ENCODE results near the gene CSKMT.
A peak's percentile ranks its signal among the peaks of the same experiment; 100 is the strongest.
"Not testable (repeated sequence)": the region's sequence is repeated elsewhere in the genome, so short reads cannot be mapped to it uniquely, and the experiment has no call there.

The CSKMT gene

DNA sequence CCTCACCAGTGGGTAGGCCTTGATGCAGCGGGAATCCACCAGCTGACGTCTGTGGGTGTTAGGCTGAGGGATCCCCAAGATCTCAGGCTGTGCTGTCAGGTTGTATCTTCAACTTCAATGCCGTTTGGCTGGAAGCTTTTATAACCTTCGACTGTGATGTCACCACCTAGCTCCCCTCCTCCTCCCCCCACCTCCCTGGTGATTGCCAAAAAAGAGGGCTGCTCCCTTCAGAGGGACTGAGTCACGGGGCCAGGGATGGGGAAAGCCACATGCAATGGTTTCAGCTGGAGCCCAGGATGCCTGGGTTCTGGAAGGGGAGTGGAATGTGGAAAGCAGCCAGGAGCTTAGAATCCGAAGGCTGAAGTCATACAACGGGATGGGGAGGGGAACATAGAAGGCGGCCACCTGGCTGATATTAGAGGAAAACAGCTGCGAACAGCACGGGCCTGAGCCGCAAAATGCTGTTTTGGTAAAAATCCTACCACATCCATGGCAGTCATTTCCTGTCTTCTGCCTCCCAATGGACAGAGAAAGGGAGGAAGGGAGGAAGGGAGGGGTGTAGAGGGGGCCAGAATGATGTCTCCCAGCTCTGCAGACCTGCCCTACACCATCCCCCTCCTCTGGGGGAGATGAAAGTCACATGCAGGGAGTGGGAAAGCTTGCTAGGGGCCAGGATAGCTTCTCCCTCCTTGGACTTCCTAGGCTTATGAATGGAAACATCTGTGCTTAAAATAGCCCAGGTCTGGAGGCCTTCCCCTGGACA is 24.5 kb downstream of the CSKMT start, which contains the start of gene LRRN4CL:
Gene LRRN4CL (minus strand): TSS at position 110 of the 763 bp plus-strand sequence. CDS start 1,022 bp downstream, outside the sequence.
- no peak for DNase-seq (ENCODE audit: low spot score)

- DNase-seq (ENCODE audit: low spot score) = not testable (repeated sequence)
Measured at GRCh38 chr11:62693624-62694023, 28.5 kb downstream of the CSKMT start.

DNA sequence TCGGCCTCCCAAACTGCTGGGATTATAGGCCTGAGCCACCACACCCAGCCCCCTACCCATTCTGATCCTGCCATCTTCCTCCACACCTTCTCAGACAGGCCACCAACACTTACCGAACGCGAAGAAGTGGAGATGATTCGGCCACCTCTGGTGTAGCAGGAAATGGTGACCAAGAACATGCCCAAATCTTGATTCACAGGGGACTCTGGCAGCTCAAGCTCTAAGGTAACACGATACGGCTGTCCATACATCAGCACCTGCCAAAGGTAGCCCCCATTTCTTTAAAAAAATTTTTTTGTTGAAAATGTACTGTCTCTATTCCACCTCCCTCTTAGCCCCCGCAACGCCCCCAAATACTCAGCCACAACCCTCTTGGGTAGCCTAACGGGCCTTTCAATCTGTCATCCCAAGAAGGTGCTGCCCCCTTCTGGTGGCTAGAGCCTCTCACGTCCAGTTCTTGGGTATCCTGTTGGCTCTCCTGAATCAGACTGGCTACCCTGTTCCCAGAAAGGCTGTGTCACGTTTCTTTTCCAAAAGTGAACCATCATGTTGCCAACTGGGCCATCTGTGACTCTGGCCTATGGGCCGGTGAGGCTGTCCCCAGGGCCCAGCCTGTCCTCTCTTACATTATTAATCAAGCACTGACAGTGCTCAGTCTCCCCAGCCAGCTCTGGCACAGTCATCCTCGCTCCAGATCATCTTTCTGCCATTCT is 29.5 kb downstream of the CSKMT start:
- DNase-seq (ENCODE audit: low spot score) = peak; percentile 77

DNA sequence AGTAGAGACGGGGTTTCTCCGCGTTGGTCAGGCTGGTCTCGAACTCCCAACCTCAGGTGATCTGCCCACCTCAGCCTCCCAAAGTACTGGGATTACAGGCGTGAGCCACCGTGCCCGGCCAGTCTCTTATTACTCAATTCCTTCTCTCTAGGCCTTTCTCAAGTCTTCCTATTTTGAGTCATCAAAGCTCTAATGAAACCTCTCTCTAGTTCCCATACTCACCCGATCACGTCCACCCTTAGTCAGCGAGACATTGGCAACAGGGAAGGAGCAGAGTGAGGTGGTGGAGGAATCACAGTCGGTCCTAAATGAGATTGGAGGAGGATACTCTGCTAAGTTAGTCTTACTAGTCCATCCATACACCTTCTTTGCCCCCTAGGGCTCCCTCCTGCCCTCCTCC is 37.1 kb downstream of the CSKMT start:
- no peak for DNase-seq (ENCODE audit: low spot score)

- DNase-seq (ENCODE audit: low spot score) = not testable (repeated sequence)
Measured at GRCh38 chr11:62703921-62704320, 38.8 kb downstream of the CSKMT start.

DNA sequence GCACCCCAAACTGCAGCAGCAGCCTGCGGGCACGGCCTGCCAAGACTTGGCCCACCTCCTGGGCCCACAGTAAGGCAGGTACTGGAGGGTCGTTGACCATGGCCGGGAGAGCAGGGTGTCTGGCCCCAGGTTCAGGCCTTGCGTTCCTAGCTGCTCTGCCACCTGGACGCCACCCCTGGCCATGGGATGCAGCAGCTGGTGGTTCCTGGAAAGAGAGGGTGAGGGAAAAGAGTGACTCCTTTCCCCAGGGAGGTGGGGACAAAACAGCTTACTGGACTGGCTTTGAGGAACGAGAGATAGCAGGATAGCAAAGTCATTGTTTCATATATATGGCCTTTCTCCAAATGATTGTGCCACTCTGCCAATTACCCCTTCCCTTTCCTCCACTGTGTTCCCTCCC is 40.3 kb downstream of the CSKMT start:
- no peak for DNase-seq (ENCODE audit: low spot score)

GRCh38 chr11:62705880-62706849 is 41.1 kb downstream of the CSKMT start:
- DNase-seq (ENCODE audit: low spot score) = peak; percentile 93

- no peak for DNase-seq (ENCODE audit: low spot score)
Measured at GRCh38 chr11:62706850-62707247, 41.7 kb downstream of the CSKMT start.

DNA sequence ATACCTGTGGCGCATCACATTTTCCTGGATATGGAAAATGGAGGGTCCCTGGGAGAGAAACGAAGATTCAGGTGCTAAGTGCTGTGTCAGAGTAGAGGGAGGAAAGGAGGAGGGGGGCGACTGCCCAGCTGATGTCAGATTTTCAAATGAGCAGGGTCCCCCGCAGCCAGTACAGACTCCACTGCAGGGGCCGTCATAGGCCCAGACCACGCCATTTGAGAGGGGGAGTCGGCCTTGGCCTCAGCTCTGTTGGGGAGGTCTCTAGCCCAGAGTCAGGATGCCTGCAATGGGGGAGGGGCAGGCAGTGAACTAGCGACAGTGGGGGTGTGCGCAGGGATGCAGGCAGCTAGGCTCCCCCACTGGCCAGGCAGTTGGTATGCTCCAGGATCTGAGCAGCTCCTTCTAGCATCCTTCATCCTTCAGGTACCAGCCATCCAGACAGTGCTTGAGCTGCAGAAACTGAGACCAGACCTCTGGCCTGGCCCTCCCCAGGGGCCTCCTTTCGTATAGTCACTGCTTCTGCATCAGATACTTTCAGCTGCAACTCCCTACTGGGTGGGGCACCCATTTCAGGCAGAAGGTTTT is 42.3 kb downstream of the CSKMT start, which contains the start of the genes BSCL2 and GNG3:
Gene BSCL2 (minus strand): TSS at position 148 of the 585 bp plus-strand sequence. CDS start 229 bp downstream, outside the sequence.
Gene GNG3 (plus strand): TSS at position 400 of the 585 bp plus-strand sequence. CDS start 620 bp downstream, outside the sequence.
- DNase-seq (ENCODE audit: low spot score) = peak; percentile 63

DNA sequence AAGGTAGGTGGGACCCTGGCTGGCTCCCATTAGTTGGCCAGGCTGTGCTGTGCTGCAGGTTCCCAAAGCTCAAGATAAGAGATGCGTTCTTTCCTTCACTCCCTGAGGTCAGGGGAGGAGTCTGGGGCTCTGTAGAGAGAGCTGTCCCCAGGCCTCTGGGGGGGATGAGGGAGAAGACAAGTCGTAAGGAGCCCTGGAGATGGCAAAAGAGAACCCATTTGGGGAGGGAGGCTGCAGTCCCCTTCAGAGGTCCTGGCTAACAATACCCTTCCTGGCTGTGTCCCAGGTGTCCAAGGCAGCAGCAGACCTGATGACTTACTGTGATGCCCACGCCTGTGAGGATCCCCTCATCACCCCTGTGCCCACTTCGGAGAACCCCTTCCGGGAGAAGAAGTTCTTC is 43.3 kb downstream of the CSKMT start:
- no peak for DNase-seq (ENCODE audit: low spot score)

DNA sequence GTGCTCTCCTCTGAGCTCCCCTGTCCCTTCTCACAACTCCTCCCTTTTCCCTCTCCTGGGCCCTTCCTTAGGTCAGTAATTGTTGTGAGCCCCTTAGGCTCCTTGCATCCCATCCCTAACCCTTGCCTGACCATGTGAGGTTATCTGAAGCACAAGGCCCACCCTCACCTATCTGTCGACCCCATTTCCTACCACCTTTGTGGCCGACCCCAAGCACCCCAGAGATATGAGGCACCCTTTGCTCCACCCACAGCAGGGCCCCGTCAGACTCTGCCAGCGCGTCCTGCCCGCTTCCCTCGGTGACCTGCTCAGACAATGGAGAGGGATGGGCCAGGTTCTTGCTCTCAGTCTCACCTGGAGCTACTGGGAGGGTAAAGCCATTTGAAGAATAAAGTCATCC is 43.7 kb downstream of the CSKMT start:
- no peak for DNase-seq (ENCODE audit: low spot score)

DNA sequence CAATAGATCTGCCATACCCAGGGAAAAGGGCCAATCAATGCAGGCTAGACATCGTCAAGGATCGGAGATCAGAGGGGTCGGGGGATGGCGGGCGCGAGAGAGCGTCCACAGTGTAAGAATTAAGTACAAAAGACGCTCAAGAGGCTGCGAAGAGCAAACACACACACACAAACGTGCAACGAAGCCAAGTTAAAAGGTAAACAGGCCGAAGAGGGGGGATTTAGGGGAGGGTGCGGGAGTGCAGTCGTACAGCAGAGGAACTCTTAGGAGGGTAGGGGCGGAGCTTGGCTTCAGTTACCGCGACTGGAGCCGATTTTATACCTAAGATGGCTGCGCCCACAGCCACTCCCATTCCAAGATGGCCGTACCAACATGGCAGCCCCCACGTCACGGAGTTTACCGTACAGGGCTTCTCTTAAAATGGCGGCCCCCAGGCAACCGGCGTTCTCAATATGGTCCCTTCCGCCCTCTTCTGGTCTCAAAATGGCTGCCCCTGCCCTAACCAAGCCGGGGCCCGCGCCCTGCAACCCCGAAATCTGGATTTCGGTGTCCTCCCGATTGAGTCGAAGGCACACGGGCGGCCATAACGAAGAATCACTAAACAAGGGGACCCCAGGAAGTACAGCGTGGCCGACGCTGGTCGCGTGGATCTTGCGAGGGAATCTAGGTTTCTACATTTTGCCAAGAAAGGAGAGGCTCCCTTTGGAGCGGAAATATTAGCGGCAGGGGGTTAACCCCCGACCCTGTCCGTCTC is 44.3 kb downstream of the CSKMT start:
- DNase-seq (ENCODE audit: low spot score) = peak; percentile 99

DNA sequence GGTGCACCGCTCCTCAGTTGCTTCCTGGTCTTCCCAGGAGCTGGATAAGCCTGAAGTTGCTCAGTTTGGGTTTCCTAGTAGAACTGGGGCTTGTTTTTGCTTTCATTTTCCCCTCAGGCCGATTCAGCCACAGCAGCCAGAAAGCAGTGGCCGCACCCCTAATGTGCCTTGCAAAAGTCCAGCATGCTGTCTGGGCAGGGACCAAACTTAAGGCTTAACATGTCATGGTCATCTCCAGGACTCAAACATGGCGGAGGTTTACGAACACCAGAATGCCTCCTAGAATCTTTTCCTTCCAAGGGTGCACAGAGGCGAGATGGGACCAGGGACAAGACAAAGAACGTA is 44.9 kb downstream of the CSKMT start:
- DNase-seq (ENCODE audit: low spot score) = no peak

DNA sequence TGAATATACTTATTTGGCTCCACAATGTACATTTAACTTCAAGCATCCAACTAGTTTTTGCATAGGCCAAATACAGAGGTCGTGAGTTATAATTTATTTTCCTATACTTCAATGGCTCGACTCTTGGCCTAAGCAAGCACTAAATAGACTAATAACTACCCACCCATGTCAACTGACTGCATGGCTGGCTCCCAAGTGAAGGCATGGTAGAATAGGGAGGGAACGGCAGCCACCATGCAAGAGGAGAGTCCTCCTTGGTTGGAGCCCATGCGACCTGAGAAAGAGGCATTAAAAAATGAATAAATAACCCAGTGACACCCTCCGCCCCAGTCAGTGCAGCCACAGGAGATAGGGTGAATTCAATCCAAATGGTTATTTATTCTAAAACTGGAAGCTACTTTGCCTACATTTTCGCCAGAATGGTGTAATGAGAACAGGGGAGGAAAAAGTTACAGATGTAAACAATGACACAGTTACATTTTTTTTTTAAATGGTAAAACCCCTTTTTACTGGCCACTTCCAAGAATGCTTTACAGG is 47.2 kb downstream of the CSKMT start:
- no peak for DNase-seq (ENCODE audit: low spot score)

DNA sequence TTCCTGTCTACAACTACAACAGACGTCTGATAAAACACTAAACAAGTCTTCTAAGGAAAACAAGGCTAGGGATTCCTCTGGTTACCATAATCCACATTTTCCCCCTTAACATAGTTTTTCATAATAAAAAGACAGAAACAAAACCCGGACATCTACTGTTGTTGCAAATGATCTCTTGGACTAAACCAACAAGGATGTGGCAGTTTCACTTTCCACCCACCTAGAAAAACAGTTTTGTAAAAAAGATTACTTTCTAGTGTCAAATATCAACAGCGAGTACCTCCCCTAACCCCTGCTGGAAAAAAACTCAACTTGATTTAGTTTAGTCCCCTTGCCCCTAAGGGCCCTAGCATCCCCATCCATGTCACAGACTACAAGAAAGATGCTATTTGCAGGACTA is 47.7 kb downstream of the CSKMT start:
- DNase-seq (ENCODE audit: low spot score) = no peak

GRCh38 chr11:62713343-62713742 is 48.2 kb downstream of the CSKMT start:
- DNase-seq (ENCODE audit: low spot score) = no peak

GRCh38 chr11:62715150-62716130 is 50.3 kb downstream of the CSKMT start:
- DNase-seq (ENCODE audit: low spot score) = no peak

DNA sequence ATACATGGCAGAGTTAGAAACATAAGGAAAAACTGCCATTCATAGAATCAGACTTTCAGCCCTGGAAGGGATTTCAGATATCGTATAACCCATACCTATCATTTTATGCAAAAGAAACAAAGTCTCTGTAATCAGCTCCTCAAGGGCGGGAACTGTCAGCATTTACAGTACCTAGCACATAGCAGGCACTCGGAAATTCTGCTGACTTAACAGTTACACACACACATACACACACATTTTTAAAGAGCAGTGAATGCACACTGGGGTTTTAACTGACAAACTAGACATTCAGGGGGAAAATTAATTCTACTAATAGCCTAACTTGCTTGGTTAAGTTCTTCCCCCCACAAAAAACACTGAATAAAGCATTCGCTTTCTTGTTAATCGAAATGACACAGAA is 51.1 kb downstream of the CSKMT start:
- no peak for DNase-seq (ENCODE audit: low spot score)

GRCh38 chr11:62716816-62717215 is 51.7 kb downstream of the CSKMT start:
- no peak for DNase-seq (ENCODE audit: low spot score)
